OCI-LY7 (cell line): ENCODE results near the gene FAM131C.

Source experiments
- EZH2phosphoT487 ChIP-seq: fragments of 200-600 bp; sonication (generic); IDR thresholded peaks from 2 replicates; pipeline ENCODE4 v1.6.1; 2018; ENCODE audit warnings: low read depth, borderline replicate concordance, mild to moderate bottlenecking, mixed run types, antibody characterized with exemption, low read length, moderate library complexity, mixed read lengths
- TF ChIP-seq, protein P1 (sequence below): fragments of 200-600 bp; sonication (generic); conservative IDR thresholded peaks from 2 replicates; pipeline ENCODE4 v1.5.1; 2014; ENCODE audit warnings: mild to moderate bottlenecking, antibody characterized with exemption, low read length, moderate library complexity, mixed read lengths

GRCh38 chr1:16031551-16031950 is 41.9 kb downstream of the FAM131C start:
- TF ChIP-seq, protein P1, sequence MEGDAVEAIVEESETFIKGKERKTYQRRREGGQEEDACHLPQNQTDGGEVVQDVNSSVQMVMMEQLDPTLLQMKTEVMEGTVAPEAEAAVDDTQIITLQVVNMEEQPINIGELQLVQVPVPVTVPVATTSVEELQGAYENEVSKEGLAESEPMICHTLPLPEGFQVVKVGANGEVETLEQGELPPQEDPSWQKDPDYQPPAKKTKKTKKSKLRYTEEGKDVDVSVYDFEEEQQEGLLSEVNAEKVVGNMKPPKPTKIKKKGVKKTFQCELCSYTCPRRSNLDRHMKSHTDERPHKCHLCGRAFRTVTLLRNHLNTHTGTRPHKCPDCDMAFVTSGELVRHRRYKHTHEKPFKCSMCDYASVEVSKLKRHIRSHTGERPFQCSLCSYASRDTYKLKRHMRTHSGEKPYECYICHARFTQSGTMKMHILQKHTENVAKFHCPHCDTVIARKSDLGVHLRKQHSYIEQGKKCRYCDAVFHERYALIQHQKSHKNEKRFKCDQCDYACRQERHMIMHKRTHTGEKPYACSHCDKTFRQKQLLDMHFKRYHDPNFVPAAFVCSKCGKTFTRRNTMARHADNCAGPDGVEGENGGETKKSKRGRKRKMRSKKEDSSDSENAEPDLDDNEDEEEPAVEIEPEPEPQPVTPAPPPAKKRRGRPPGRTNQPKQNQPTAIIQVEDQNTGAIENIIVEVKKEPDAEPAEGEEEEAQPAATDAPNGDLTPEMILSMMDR: no peak
- no peak for TF ChIP-seq EZH2phosphoT487
